T47D (cell line): ENCODE measurements around the gene PNKP.

Experiments used
- DNase-seq, 2 experiments: peaks; one replicate each; pipeline versions ENCODE4 v3.0.0 to v3.0.0-alpha.2; 2011 to 2012; ENCODE audit warnings: low read depth in 1 of 2, low spot score in 1 of 2
- JUND ChIP-seq: IDR thresholded peaks from 2 replicates; pipeline ENCODE4 v1.6.1; 2012; ENCODE audit warnings: low read depth
- in situ Hi-C: cut with HindIII; loops from 2 replicates; pipeline ENCODE4 v1.10.0; 2016; ENCODE audit warnings: low sequenced_read_pairs, low pct_unique_long_range_greater_than_20kb

Gene PNKP

GRCh38 chr19:49840736-49841249, 26.6 kb downstream of the PNKP start:
- in situ Hi-C loops = no loop called here
- DNase-seq = no peak
- no peak for TF ChIP-seq JUND

- no peak for DNase-seq
- no peak for TF ChIP-seq JUND
- in situ Hi-C loops = no loop called here
Observed at GRCh38 chr19:49840321-49840720, 27.1 kb downstream of the PNKP start.

GRCh38 chr19:49839713-49840112, 27.7 kb downstream of the PNKP start:
- DNase-seq = no peak
- TF ChIP-seq JUND = no peak
- in situ Hi-C loops = no loop called here

- TF ChIP-seq JUND = no peak
Observed at GRCh38 chr19:49838885-49839588, 28.3 kb downstream of the PNKP start.

GRCh38 chr19:49837425-49837824, 30.0 kb downstream of the PNKP start:
- TF ChIP-seq JUND = no peak
- in situ Hi-C loops = no loop called here
- DNase-seq = no peak

More at GRCh38 chr19:49838885-49839588, 28.3 kb downstream of the PNKP start:
- in situ Hi-C loops = no loop called here
- DNase-seq = no peak

GRCh38 chr19:49837009-49837310, 30.4 kb downstream of the PNKP start:
- in situ Hi-C loops = no loop called here
- no peak for DNase-seq
- TF ChIP-seq JUND = no peak

GRCh38 chr19:49836176-49837008, 31.0 kb downstream of the PNKP start:
- DNase-seq = no peak
- no peak for TF ChIP-seq JUND
- in situ Hi-C loops = no loop called here

- TF ChIP-seq JUND = no peak
- no peak for DNase-seq
- in situ Hi-C loops = no loop called here
Observed at GRCh38 chr19:49835562-49835961, 31.8 kb downstream of the PNKP start.

GRCh38 chr19:49833599-49833998, 33.8 kb downstream of the PNKP start:
- no peak for TF ChIP-seq JUND
- in situ Hi-C loops = no loop called here

GRCh38 chr19:49832556-49832955, 34.8 kb downstream of the PNKP start:
- no peak for DNase-seq
- TF ChIP-seq JUND = no peak
- in situ Hi-C loops = no loop called here

More at GRCh38 chr19:49833599-49833998, 33.8 kb downstream of the PNKP start:
- no peak for DNase-seq

GRCh38 chr19:49831592-49831991, 35.8 kb downstream of the PNKP start:
- in situ Hi-C loops = no loop called here
- TF ChIP-seq JUND = no peak
- DNase-seq = no peak

- no peak for DNase-seq
- in situ Hi-C loops = no loop called here
- TF ChIP-seq JUND = no peak
Observed at GRCh38 chr19:49830766-49831165, 36.6 kb downstream of the PNKP start.

- in situ Hi-C loops = no loop called here
- no peak for TF ChIP-seq JUND
- no peak for DNase-seq
Observed at GRCh38 chr19:49829721-49830120, 37.7 kb downstream of the PNKP start.
